Activated CD8-positive, alpha-beta memory T cell treated with anti-CD3 and anti-CD28 coated beads, Interleukin-2, amount 50 U/mL, for 24 hours (primary cell): ENCODE measurements around the gene TANK.
"Not testable (repeated sequence)": the region's sequence is repeated elsewhere in the genome, so short reads cannot be mapped to it uniquely, and the experiment has no call there.

Source experiments
- DNase-seq: peaks from one replicate; pipeline ENCODE4 v3.0.0-alpha.2; 2020; ENCODE audit errors: extremely low read depth

TANK gene, protein sequence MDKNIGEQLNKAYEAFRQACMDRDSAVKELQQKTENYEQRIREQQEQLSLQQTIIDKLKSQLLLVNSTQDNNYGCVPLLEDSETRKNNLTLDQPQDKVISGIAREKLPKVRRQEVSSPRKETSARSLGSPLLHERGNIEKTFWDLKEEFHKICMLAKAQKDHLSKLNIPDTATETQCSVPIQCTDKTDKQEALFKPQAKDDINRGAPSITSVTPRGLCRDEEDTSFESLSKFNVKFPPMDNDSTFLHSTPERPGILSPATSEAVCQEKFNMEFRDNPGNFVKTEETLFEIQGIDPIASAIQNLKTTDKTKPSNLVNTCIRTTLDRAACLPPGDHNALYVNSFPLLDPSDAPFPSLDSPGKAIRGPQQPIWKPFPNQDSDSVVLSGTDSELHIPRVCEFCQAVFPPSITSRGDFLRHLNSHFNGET

DNA sequence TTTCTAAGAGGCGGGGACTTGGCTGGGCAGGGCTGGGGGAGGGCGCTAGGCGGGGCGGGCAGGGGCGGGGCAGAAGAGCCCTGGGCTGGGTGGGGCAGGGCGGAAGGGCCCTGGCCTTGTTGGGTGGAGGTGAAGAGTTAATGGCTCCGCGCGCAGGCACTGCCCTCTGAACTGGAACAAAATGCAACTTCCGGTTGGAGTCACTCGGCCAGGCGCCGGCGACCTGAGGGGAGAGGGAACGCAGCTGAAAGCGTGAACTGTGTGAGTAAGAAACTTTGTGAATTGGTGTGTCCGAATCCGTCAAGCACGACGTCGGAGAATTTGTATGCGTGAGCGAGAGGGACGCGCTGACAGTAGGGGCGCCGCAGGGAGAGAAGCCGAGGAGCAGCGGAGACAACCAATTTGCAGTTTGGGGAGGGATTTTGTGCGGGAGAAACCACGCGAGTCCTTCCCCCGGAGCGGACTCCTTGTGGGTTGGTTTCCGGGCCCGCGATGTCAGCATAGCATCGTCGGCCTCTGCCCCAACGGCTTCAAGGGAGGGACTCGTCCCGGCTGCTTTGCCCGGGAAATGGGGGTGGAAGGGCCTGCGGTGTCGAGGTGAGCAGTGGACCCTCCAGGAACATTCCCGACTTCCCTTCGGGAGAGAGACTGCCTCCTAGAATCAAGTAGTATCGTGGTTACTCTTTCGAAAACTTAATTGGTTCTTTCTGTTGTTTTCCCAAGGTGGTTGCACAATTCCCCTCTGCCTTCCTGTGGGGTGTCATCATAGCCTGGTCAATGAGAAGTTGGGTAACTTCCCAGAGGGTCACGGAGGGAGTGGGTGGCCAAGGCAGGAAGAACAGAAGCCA lies at the start of gene TANK:
TANK (plus strand) TSS at position 203 of the 848 bp plus-strand sequence. CDS start 19,235 bp downstream, outside the sequence.
- DNase-seq = peak; percentile 75

DNA sequence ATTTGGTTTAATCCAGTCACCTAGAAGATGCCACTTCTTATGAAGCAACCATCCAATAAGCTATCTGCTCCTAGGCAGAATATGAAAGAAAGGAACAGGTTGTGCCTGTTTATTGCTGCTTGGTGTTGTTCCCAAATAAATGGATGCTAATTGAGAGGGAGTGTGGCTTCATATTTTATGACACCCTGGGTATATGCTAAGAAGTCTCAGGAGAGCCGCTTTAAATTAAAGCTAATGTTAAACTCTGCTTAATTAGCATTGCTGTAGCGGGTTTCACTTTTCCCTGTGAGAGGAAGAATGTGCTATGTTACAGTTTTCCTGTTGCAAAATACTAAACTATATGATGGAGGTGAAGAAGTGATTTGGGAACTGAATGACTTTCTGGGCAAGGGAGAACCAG lies 48.7 kb upstream of the TANK start:
- DNase-seq = no peak

DNA sequence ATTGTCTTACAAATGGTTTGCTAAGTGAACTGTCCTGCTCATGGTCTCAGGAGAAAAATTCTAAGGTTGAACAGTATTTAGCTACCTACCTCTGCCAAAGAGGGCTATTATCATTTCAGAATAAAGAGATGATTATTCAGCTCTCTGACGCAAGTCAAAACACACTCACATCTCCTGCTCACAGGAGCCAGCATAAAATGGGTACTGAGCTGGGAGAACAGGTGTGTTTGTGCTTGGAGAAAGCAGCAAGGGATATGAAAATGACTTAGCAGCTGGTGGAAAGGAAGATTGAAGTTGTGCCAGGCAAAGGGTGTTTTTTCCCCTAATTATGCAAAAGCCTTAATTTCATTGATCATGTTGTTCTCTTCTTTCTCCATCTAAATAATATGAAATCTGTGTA lies 47.3 kb upstream of the TANK start:
- DNase-seq = no peak

DNA sequence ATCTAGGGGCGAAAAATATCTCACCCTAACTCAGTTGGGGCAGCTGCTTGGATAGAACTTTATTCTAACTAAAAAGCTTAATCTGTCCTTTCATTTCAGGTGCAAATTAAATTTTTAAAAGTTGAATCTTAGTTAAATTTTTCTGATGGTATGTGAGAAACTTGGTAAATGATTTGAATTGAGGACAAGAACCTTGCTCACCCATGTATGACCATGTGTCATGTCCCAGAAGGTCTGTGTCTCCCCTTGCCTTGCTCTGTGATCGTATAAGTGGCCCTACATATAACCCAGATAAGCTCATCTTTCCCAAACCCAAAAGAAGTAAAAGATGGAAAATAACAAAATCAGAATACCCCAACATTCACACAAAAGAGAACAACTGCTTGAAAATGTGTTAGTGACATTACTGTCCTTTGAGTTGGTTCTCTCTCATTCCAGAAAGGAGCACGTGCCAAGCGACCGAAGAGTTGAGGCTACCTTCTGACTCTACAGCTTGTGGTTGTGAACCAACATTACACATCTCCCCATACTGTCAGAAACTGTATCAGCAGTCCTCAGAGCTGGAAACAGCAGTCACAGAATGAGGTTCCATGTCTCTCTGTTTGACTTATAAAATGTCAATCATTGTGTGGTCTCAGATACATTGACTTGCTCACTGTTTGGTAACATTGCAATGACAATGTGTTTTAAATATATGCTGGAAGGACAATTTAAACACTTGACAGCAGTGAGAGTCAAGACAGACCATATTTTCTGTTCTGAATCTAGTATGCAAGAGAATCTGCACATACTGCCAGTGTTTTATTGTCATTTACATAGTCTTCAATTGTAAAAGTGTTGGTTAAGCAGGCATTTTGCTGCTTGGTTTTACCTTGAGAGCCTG lies 46.3 kb upstream of the TANK start:
- no peak for DNase-seq

DNA sequence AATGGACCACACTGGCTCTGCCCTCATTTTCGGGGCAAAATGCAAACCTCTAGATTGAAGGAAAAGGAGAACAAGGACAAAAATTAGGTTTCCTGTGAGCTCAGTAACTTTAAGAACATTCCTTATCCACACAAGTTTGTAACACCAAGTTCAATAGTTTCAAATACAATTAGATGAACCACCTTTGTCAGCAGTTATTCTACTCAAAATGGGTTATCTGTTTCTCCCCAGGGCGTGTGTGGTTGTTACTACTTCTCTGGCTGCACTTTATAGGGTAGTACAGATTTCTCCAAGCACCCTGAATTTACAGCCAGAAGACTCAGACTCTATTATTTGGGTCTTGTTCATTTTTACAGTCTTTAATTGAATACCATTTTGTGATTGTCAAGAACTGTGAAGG lies 45.0 kb upstream of the TANK start:
- DNase-seq = no peak

DNA sequence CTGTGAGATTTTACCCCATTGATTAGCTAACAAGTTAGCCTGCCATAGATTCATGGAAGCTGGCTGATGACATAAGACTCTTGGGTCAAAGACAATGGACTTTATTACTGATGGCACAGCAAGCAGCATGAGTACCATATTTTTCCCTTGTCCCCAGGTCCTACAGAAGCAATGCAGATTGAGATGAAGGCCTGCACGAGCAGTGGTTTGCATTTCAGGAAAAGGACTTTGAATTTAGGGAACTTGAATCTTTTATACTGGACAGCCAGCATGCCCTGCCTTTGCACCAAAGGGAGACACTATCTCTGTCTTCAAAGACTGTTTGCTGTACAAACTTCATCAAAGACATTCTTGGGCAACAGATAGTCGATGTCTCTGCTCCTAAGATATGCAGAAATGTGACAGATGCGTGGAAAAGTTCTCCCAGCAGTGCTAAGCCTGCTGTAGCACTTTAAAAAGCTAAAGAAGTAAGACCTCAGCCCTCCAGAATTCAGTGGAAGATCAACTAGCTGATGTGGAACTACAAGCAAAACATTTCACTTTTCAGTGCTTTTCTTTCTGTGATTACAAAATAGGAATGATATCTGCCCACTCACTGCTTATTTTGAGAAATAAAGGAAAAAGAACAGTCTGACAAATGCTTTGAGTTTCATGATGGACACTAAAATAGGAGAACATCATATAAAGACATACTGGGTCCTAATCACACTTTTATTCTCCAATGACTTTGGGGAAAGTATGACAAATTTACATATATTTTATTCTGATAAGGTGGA lies 44.4 kb upstream of the TANK start:
- no peak for DNase-seq

DNA sequence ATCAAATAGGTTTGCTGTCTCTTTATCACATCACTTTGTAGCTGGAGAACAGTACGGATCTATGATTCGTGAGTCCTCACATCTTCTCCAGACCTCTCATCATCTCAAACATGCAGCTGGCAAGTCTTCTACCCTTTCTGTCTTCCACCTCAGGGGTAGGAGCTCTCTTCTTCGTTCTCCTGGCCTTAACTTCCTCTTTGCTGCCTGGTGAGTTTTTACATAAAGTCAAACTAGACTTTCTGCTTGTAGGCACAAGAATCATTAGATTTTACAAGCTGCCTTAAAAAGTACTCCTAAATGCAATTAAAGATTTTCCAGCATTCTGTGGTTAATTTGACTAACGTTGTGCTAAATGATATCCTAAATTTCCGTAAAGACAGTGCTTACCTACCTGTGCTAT lies 43.7 kb upstream of the TANK start:
- DNase-seq = no peak

DNA sequence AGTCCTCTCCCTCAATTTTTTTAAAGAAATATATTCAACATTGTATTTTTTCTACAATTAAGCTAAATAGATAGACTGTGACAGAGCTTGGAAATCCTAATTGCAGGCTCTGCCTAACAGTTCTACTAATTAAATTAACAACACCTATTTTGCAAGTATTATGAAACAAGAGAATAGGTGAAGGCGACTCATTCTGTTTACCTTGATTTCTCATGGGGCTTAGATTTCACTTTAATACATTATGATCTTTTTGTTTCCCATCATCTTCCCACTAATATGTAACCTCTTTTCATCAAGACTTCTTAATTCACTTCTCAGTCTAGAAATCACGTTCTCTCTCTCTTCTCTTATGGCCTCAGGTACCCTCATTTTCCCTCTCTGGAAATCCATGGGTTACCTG lies 42.7 kb upstream of the TANK start:
- DNase-seq = no peak

DNA sequence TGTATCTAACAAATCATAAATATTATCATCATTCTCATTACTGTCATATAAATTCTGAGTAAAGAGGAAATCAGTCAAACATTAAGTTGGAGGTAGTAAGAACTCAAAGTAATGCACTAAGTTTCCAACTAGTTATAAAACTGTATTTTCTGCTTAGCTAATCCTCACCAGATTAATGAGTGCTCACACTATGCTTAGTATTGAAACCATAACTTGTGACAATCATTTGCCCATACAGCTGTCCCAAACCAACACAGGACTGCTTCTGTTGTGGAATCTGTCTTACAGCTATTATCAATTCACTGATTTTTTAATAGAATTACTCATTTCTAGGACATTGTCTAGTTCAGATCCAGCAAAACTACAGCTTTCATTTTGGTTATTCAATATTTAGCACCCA lies 41.5 kb upstream of the TANK start:
- no peak for DNase-seq

DNA sequence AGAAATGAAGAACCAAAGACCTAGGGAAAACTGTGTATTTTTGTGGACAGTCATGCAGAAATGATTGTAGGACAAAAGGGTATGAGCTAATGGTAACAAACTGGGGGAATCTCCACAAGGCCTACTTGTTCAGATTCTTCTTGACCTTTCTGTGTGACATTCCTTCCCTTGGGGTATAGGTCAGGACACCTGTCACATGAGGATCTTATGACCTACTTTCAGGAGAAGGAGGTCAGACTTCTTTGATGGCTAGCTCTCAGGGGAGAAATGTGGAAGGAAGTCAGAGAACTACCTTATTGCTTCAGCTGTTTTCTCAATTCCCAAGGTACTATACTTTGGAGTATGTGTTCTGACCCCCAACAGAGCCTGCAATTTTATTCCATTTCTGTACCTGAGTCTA lies 40.7 kb upstream of the TANK start:
- no peak for DNase-seq

DNA sequence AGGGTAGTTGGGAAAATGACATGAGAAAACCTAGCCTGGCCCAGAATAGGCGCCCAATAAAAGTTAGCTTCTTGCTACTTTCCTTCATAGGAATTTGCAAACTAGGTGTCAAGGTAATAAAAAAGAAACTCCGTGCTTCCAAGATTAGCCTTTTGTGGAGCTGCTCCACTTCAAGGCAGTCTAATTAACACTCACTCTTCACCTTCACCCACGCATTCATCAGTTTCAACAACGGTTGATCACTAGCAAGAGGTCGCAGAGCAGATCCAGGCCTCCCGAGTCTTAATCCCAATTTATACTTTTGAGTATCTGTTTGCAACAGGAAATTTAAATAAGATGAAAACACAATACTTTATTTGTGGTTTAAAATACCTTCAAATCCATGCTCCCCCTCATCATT lies 39.5 kb upstream of the TANK start:
- no peak for DNase-seq

DNA sequence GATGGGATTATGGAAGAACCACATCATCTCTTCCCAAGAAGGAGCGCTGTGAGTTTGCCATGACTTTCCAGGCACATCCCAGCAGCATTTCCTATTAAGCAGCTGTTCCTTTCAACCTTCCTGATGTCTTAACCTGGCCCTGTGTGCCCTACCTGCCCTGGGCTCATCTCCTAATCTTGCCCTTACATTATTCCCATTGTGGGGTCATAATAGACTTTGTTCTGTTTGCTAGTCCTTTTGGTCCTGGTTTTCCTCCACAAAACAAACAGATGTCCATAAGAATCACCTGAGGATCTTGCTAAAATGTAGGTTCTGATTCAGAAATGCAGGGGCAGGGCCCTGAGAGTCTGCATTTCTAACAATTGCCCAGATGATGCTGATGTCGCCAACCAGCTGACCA lies 38.6 kb upstream of the TANK start:
- DNase-seq = no peak

DNA sequence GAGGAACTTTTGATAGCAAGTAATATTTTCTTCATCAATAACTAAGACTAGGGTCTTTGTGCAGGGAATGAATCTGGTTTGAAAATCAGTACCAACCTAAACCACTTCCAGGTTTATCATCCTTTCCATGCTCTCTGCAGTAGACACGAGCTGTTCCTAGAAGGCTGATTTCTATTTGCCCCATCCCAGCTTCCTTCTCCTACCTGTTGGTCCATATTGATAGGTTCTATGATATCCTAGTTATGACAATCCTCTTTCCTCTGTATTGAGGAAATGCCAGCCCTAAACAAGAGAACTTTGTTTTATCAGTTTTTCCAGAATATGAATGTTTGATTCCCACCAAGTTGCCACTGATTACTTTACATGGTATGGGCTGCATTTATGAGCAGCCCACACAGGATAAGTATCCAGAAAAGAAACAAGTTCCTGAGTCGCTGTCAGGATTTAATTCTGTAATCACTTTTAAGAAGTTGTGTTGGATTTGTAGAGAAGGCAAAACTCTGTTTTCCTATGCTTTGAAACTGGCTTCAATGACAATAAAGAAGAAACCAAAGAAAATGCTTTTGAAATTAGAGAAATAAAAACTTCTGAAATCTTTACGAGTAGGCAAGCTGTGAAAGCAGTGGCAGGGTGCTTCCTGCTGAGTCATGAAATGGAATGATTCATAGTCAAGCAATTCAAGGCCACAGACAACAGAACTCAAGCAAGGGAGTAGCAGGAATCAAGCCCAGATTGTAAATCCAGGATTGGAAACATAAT lies 37.3 kb upstream of the TANK start:
- no peak for DNase-seq

DNA sequence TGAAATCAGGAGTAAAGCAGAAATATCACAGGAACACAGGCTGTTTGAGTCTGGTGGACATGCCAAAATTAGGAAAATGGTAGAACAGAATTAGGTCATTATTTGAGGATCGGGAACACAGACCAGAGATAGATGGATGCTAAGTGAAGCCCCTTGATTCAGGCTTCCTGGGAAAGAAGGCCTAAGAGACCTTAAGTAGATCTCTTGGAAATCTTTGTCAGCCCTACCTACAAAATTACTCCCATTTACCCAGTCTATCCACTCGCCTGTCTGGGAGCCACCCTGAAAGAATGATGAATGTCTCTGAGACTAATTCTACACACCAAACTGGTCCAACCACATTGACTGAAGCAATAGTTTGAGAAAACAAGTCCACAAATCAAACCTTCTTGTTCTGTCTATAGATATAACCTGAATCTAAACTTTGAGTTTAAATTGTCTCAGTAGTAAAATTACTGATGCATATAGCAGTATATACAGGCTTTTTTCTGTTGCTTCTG lies 36.6 kb upstream of the TANK start:
- DNase-seq = no peak

DNA sequence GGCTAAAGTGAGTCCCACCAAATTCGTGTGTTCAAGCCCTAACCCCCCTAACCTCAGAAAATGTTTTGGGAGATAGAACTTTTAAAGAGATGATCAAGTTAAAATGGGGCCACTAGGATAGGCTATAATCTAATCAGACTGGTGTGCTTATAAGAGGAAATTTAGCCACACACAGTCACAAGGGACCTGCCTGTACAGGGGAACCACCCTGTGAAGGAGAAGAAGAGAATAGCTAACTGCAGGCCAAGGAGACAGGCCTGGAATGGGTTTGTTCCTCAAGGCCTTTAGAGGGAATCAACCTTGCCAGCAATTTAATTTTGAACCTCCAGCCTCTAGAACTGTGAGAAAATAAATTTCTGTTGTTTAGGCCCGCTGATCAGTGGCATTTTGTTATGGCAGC lies 36.0 kb upstream of the TANK start:
- DNase-seq = no peak

DNA sequence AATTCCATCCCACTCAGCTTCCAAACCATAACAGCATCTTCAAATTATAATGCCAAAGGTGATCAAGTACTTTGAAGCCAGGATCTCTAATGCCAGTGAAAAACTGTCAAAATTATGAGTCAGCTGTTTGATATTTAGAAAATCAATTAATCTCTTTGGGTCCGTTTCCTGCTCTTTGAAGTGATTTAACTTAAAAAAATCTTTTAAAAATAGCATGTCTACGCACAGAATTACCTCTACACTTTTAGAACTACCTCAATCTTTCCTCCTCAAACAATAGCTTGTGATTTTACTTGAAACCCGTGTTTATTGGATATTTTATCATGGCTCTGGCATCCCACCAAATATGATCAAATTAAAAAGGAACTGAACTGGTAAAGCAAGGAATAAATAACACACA lies 31.3 kb upstream of the TANK start:
- DNase-seq = no peak

DNA sequence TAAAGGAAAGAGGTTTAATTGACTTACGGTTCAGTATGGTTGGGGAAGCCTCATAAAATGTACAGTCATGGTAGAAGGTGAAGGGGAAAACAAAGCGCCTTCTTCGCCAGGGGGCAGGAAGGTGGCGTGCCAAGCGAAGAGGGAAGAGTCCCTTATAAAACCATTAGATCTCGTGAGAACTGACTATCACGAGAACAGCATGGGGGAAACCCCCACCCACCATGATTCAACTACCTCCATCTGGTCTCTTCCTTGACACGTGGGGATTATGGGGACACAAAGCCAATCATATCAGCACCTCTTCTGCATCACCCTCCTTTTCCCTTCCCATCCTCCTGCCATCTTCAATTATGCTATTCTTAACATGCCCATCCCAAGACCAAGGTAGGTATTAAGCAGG lies 29.9 kb upstream of the TANK start:
- no peak for DNase-seq

DNA sequence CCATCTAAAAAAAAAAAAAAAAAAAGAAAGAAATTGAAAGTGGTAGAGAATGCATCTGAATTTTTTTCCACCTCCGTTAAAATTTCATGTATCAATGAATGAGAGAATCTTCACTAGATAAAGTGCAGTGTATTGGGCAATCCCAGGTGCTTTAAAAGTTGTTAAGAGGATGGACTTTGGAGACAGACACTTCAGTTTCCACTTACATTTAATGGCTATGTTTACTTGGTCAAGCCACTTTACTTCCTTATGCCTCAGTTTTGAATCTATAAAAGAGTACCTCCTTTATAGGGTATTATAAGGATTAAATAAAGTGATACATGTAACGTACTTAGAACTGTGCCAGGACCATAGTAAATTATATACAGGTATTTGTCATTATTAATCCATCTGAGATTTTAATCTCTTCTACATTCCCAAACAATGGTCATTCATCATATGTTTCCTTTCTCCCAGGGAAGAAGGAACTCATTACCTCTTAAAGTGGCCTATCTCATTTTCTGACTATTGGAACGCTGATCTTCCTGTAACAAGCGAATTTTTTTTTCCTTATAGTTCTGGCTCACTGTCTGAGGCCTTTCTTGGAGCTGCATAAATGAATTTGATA lies 29.1 kb upstream of the TANK start:
- no peak for DNase-seq

DNA sequence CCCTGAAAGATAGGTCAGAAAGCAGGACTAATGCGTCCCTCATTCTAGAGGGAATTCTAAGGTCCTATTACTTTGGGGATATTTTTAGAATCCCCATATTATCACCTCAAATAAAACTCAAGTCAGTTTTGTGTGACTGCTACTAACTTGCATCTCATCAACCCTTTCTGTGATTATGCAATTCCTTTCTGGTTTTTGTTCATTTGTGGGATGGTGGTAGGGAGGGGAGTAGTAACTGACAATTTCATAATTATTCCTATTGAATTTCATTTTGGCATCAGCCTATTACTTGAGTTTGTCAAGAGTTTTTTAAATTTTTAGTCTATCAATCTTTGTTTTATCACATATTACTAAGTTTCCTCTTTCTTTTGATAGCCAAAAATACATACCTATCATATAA lies 28.4 kb upstream of the TANK start:
- no peak for DNase-seq

DNA sequence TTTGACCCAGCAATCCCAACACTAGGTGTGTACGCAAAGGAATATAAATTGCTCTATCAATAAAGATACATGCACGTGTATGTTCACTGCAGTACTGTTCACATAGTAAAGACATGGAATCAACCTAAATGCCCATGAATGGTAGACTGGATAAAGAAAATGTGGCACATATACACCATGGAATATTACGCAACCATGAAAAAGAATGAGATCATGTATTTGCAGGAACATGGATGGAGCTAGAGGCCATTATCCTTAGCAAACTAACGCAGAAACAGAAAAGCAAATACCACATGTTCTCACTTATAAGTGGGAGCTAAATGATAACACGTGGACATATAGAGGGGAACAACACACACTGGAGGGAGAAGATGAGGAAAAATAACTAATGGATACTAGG lies 27.8 kb upstream of the TANK start:
- DNase-seq = not testable (repeated sequence)
